Stimulated activated CD8-positive, alpha-beta memory T cell treated with anti-CD3 and anti-CD28 coated beads, Interleukin-2, amount 100 ng/mL, for 48 hours (primary cell): ENCODE measurements around the gene ITGB5.

Experiments
- DNase-seq, 2 donors: peaks; one replicate each; pipeline ENCODE4 v3.0.0-alpha.2; 2020; ENCODE audit warnings: low read depth in 2 of 2

ITGB5 gene

GRCh38 chr3:124860599-124860998 is 26.6 kb downstream of the ITGB5 start:
- no peak for DNase-seq

GRCh38 chr3:124859025-124859424 is 28.1 kb downstream of the ITGB5 start:
- DNase-seq, result no peak

GRCh38 chr3:124858275-124858674 is 28.9 kb downstream of the ITGB5 start:
- DNase-seq, result no peak

- no peak for DNase-seq
Observed at GRCh38 chr3:124856677-124857076, 30.5 kb downstream of the ITGB5 start.

- DNase-seq, result no peak
Observed at GRCh38 chr3:124854009-124854408, 33.2 kb downstream of the ITGB5 start.

GRCh38 chr3:124853446-124853845 is 33.7 kb downstream of the ITGB5 start:
- DNase-seq, result no peak

GRCh38 chr3:124851905-124852304 is 35.3 kb downstream of the ITGB5 start:
- no peak for DNase-seq

- no peak for DNase-seq
Observed at GRCh38 chr3:124851136-124851535, 36.0 kb downstream of the ITGB5 start.

- DNase-seq, result no peak
Observed at GRCh38 chr3:124850633-124851032, 36.5 kb downstream of the ITGB5 start.

- no peak for DNase-seq
Observed at GRCh38 chr3:124850212-124850611, 37.0 kb downstream of the ITGB5 start.

GRCh38 chr3:124848300-124848699 is 38.9 kb downstream of the ITGB5 start:
- no peak for DNase-seq

- DNase-seq, result no peak
Observed at GRCh38 chr3:124847863-124848262, 39.3 kb downstream of the ITGB5 start.

- DNase-seq, result no peak
Observed at GRCh38 chr3:124847051-124847450, 40.1 kb downstream of the ITGB5 start.

GRCh38 chr3:124846189-124846588 is 41.0 kb downstream of the ITGB5 start:
- DNase-seq, result no peak

- no peak for DNase-seq
Observed at GRCh38 chr3:124845406-124845805, 41.8 kb downstream of the ITGB5 start.

- no peak for DNase-seq
Observed at GRCh38 chr3:124843506-124844177, 43.5 kb downstream of the ITGB5 start.

GRCh38 chr3:124843047-124843446 is 44.1 kb downstream of the ITGB5 start:
- DNase-seq, result no peak

GRCh38 chr3:124841517-124841916 is 45.6 kb downstream of the ITGB5 start:
- no peak for DNase-seq

- DNase-seq, result no peak
Observed at GRCh38 chr3:124840331-124840730, 46.8 kb downstream of the ITGB5 start.

- no peak for DNase-seq
Observed at GRCh38 chr3:124839896-124840295, 47.3 kb downstream of the ITGB5 start.

- no peak for DNase-seq
Observed at GRCh38 chr3:124838963-124839362, 48.2 kb downstream of the ITGB5 start.

- no peak for DNase-seq
Observed at GRCh38 chr3:124837730-124838186, 49.4 kb downstream of the ITGB5 start.

- DNase-seq, result no peak
Observed at GRCh38 chr3:124837065-124837464, 50.1 kb downstream of the ITGB5 start.

GRCh38 chr3:124836448-124836847 is 50.7 kb downstream of the ITGB5 start:
- DNase-seq, result no peak
